Stimulated activated CD8-positive, alpha-beta memory T cell treated with anti-CD3 and anti-CD28 coated beads, Interleukin-4, amount 100 ng/mL, for 4 hours (primary cell): Measurements from ENCODE around the gene TMEM167A.

Experiments used
- DNase-seq, 2 donors: peaks; one replicate each; pipeline ENCODE4 v3.0.0-alpha.2; 2020; ENCODE audit warnings: low read depth in 2 of 2, low spot score in 1 of 2

Gene TMEM167A, protein sequence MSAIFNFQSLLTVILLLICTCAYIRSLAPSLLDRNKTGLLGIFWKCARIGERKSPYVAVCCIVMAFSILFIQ

DNA sequence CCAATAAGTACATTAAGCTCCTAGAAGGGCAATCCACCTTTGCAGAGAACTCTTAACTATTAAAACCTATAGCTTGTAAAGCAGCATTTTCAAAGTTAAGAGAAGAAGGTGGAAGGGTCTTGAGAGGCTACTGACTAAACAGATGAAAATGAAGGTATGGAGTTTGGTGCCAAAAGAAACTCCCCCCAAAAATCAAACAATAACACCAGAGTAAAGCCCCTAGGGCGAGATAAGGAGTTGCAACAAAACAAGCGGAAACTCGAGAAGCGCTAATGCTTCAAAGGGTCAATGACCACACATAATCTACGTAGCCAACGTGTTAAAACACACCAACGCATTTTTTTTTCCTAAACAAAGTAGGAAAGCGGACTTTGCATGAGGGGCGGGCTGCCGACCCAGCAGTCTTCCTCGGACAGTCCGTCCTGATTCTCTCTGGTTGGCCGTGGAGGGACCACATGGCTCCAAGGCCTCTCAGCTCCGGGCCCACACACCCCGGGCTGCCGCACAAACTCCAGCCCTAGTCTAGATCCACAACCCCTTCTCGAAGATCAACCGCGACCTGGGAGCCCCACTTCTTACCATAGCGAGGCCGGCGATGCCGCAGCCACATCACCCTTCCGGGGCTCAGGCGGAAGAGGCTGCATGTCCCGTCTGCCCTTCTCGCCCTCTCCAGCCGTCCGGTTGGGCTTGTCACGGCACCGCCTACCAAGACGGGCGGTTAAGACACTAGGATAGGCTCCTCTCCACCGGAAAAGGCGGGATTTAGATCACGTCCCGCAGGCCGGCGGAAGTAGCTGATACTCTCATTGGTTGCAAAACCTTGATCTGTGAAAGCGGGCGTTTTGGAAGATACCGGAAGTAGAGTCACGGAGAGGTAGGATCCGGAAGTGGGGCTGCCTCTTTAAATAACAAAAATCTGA, at the start of gene TMEM167A, which contains the start of gene XRCC4:
TMEM167A (minus strand) TSS at position 653 of the 920 bp plus-strand sequence; CDS start at position 582, 71 bp downstream.
XRCC4 (plus strand) TSS at position 806 of the 920 bp plus-strand sequence. CDS start 27,373 bp downstream, outside the sequence.
- DNase-seq = peak; percentile 84 to 90

DNA sequence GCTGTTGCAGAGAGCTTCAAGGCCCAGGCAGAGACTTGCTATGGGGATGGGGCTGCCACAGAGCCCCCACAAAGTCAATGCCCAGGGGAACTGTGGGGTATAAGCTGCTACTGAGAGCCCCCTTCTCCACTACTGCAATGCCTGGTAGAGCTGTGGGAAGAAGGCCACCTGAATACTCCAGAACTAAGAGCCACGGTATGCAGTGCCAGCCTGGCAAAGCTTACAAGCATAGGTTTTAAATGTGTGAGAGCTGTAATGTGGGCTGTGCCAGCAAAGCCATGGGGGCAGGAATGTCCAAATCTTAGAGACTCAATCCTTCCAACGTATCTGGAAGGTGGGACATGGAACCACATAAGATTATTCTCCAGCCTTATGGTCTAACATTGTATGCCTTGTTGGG, 49.3 kb upstream of the TMEM167A start:
- DNase-seq = no peak

DNA sequence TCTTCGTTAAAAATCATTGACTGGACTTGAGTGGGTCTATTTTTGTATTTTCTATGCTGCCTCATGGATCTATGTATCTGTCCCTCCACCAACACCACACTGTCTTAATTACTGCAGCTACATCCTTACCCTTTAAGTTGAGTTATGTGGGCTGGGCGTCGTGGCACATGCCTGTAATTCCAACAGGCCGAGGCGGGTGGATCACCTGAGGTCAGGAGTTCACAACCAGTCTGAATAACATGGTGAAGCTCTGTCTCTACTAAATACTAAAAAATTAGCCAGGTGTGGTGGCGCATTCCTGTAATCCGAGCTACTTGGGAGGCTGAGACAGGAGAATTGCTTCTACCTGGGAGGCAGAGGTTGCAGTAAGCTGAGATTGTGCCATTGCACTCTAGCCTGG, 48.4 kb upstream of the TMEM167A start:
- no peak for DNase-seq

DNA sequence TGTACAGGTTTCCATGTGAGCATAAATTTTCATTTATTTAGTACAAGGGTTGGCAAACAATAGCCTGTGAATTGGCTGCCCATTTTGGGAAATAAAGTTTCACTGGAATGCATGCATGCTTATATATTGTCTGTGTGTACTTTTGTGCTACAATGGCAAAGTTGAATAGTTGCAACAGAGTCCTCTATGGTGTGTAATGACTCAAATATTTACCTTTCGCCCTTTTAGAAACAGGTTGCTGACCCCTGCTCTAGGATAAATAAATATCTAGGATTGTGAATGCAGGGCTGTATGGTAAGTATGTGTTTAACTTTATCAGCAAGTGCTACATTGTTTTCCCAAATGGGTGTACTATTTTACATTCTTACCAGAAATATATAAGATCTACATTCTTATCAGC, 47.4 kb upstream of the TMEM167A start:
- DNase-seq = no peak

DNA sequence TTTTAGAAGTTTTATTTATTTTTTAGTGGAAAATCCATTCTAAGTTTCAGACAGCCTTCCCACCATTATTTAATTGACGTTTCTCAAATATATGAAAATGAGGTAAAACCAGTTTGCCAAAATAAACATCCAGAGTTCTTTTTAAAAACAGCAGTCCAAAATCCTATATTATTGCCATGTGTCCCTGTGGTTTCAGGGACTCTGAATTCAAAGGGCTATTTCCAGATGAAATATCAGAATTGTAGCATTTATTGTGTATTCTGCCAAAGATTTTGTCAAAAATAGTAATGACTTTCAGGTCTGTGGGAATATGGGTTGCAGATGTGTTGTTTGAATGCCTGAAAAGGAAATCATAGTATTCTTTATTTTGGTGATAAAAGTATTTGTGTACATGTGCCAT, 41.8 kb upstream of the TMEM167A start:
- no peak for DNase-seq

DNA sequence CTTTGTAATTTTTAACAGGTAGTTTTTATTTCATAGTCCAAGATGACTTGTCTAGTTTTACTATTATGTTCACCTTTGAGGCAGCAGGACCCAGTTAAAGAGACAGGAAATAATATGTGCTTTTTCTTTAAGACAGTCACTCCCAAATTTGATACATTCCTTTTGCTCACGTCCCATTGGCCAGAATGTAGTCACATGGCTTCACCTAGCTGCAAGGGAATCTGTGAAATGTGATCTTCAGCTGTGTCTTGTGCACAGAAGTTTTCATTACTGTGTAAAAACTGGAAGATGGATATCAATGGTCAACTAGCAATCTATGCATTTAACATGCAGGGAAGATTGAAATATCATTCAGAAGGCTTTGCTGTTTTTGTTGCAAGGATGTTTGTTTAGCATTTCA, 41.3 kb upstream of the TMEM167A start:
- DNase-seq = no peak

DNA sequence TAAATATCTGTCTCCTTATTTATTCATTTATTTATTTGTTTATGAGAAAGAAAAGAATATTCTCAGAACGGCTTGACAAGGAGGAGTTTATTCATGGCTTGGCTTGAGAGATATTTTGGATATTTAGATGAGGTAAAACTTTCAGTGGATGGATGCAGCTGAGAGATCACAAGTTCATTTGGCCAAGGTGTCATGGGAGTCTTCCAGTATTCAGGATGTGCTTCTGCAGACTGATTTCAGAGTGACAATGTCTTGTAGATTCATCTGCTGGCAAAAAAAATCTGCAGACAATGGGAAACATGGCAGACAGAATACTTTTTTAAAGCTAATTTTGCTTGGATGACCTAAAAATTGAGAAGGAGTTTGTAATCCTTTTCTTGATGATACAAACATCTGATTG, 38.6 kb upstream of the TMEM167A start:
- no peak for DNase-seq

DNA sequence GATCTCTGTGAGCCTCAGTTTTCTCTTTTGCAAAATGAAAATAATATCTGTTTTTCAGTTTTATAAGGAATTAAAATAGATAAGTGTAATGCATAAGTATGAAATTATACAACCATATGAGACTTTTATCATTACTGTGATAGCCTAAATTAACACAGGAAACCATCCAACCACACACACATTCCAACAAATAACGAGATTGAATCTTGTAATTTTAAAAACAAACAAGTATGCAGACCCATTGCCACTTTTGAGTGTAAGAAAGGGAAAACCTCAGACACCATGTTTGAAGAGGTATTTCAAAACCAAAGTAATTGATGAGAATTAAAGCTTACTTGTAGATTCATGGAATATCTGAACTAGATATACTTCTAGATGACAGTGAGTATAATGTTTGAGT, 32.2 kb upstream of the TMEM167A start:
- no peak for DNase-seq

DNA sequence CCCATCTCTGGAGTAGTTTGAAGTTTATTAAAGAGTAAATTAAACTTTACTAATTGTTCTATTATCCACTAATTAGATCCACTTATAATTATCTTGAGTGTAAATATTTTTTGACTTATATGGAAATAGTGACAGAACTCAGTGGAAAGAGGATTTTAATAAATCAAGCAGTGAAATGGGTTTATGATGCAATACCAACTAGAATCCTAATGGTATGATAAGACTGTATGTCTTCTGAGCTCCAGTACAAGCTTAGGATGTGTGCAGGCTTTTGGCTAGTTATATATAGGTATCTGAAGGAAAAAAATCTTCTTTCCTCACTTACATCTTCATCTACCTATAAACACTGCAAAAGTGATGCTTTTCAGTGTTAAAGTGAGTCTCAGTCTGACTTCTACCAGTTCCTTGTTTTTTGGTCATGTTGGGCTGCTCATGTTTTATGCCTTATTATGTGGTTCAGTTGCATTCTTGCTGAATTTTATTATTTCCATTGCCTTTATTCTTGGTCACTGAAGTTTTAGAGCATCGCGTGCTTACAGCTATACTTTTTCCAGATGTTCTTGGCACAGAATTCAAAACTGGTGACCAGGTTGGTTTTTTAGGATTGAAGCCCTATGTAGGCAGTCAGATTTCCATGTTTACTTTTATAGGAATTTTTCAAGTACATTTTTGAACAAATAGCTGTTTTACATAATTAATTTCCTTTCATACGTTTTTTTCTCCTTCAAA, 30.7 kb upstream of the TMEM167A start:
- no peak for DNase-seq

DNA sequence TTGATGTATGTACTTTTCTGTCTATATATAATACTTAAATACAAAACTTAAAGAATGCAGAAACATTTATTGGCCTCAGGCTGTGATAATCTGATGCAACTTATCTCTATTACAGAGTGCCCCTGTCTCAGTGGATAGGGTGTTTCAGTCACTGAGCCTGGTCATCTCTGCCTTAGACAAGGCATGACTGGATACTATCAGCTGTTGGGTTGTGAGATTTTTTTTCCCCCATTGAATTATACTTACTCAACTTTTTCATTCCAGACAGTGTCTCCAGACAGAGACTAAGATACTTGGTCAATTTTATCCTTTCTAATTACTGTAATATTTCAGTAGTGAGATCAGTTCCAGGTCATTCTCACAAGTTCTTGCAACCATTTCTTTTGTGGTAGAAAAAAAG, 26.8 kb upstream of the TMEM167A start:
- no peak for DNase-seq

DNA sequence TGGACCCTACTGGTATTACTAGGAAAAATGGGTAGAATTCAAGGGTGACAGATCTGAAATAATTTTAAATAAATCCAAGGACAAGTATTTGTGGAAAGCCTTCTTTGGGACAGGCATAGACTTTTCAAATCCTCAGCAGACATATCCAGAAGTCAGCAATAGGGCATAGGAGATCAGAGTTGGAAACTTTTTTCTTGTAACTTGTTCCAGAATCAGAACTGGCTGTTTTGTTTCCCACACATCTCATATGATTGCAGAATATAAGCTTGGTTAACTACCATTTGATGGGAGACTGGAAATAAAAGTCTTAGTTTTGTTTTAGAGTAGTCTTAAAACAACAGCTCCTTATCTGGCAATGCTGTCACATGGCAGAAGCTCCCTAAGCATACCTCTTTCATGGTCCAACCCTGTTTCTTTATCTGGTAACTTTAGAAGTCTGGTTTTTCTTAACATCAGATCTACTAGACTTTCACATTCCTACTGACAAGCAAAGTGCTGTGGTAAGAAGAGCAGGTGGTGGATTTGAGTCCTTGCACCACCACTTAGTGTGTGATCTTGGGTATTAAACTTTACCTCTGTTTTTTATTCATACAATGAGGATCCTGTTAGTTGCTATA, 25.3 kb upstream of the TMEM167A start:
- no peak for DNase-seq

DNA sequence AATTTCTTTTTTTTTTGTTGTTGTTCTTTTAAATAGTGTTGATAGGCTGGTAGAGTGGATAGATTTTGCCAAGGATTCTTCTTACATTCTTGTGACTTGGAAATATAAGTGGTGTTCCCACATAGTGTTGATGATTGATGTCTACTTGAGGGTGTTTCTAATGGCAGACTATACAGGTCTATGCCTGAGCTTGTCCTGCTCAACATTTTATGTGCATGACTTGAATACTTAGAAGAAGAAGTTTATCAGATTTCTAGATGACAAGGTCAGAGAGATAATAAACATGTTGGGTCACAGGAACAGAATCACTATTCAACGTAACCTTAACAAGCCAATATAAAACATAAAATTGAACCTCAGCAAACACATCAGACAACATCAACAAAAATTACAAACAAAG, 24.3 kb upstream of the TMEM167A start:
- DNase-seq = no peak

DNA sequence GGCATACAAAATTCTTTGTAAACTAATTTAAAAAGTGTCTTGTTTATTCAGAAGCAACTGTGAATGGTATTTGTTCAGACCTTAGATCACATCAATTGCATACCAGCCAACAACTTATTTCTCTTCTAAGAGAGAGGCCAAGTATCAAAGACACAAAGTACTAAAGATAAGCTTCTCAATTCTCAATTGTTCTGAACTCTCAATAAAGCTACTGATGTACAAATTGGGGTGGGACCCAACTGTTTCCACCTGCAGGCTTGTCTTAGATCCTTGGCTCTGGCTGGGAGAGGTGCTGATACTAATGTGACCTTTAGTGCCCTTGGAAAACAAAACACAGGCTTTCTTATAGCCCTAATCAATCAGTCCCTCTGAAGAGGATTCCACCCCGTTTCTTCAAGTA, 22.3 kb upstream of the TMEM167A start:
- no peak for DNase-seq

DNA sequence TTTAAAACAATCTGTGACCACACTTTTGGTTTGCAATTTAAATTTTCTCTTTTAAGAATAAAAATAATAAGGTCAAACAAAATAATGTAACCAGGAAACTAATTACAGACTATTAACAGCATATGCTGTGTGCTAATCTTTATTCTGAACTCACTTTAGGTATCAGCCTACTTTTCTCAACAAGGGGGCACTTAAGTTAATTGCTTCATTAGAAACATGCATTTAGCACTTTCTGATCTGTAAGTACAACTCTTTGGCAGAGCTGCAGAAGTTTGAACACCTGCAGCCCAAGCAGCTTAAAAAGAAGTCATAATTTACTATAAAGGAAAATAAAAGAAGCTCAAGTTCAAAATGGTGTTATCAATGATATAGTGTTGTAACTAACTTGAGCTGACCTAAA, 21.8 kb upstream of the TMEM167A start:
- no peak for DNase-seq

DNA sequence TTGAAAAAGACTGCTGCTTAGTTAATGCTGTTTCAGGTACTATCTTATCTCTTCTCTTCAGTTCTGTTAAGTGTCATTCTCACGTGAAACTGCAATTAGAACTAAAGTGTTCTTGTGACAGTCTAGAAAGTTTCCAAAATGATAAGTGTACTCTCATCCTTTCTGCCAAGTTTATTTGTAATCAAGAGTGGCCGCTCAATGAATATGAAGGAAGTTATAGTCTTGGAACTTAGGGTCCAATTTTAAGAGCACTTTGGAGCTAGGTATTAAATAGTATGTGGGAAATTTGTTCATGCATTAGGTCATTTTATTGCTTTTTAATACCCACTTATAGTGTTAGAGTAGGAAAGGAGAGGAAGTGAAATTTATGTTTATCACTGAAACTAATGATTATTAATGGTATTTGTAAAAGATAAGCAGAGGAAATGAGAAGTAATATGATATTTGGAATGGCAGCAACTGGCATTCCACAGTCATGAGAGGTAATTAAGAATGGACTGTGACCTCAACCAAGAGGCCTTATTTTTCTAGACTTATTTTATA, 20.6 kb upstream of the TMEM167A start:
- DNase-seq = no peak

DNA sequence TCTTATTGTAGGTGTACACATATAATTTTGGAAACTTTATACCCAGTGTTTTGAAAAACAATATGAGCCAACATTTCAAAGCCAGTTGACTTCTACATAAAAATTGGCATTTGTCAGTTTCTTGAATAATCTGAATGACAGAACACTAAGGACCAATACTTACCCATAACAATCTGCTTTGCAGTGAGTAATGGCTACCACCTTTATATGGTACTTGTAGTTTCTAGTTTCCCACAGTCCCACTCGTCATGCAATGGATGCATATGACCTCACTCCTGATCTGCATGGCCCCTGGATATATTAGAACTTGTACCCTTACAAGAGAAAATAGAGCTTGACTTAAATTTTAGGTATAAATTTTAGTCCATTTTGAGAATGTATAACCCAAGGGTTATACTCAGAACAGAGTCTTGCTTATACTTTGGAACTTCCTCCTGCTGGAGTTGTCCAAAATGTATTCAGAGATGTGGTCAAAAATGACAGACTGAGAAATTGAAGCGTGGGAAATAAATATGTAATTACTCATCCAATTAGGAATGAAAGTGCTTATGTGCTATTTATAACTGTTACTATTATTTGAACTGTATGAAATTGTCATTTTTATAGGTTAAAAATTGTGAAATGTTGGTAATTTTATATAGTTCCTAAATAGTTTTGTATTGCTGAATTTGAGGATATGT, 19.6 kb upstream of the TMEM167A start:
- no peak for DNase-seq

DNA sequence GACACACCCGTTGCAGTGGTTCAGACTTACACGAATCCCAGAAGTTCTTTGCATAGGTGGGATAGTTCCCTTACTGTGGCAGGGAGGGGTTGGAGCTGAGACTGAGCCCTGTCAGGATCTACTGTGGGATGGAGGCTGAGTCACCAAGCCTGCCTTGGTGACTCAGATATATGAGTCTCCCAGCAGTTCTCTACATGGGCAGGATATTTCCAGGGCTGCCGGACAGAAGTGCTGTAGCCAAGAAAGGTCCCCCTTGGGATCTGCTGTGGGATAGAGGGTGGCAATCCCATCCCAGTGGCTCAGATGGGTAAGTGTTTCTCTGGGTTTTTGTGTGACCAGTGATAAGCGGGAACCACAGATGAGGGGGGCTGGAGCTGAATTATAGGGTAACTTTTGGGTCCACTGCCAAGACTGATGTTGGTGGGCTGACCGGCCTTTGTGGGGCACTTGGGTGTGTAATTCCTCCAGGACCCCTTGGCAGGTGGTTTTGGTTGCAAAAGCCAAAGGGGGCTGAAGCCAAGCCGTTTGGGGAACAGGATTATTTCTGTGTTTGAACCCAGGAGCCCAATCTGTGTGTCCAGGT, 18.9 kb upstream of the TMEM167A start:
- DNase-seq = no peak

DNA sequence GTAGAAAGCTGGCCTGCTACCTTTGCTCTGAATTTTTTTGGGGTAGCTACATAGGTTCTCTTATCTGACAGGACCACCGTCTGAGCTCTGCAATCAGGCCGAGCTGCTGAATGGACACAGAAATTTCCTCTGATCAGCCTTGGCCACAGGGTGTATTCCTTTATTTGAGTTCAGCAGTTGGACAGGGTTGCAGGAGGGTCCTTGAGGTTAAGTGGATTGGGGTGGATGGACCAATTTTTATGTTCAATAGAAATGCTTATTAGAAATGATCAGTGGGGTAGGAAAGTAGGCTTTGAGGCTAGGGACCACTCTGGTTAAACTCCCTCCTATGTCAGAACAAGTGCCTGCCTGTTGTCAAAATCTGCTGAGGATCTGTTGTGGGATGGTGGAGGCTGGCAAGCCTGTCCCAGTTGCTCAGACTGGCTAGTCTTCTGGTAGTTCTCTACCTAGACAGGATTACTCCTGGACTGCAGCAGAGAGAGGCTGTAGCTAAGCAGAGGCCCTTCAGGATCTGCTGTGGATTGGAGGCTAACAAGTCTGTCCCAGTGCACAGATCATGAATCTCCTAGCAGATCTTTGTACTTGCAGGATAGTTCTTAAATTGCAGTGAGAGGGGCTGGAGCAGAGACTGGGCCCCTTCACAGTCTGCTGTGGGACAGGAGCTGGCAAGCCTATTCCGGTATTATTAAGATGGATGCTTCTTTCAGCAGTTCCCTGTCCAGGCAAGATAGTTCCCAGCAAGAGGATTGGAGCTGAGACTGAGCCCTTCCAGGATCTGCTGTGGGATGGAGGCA, 18.2 kb upstream of the TMEM167A start:
- no peak for DNase-seq

DNA sequence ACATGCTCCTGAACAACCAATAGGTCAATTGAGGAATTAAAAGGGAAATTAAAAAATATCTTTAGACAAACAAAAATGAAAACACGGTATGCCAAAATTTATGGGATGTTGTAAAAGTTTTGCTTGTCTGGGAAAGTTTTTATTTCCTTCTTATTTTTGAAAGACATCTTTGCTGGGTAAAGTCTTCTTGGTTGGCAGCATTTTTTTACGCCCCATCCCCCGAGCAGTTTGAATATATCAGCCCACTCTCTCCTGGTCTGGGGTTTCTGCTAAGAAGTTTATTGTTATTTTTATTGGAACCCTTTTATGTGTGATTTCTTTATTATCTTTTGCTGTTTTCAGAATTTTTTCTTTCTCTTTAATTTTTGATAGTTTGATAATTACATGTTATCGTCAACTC, 16.5 kb upstream of the TMEM167A start:
- DNase-seq = no peak

DNA sequence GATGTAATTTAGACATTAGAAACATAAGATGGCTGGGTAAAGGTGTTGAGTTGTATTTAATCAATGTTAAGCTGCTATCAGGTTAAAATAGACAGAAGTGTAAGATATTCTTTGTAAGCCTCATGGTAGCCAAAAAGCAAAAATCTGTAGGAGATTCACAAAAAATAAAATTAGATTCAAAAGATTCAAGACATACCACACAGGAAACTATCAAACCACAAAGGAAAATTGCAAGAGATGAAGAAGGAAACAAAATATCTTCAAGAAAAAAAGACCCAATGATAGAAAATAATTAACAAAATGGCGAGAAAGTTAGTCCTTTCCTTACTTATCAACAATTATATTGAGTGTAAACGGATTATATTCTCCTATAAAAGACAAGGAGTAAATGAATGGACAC, 15.4 kb upstream of the TMEM167A start:
- DNase-seq = no peak
